ENCODE measurements around the gene SYT15.

SYT15 gene

DNA sequence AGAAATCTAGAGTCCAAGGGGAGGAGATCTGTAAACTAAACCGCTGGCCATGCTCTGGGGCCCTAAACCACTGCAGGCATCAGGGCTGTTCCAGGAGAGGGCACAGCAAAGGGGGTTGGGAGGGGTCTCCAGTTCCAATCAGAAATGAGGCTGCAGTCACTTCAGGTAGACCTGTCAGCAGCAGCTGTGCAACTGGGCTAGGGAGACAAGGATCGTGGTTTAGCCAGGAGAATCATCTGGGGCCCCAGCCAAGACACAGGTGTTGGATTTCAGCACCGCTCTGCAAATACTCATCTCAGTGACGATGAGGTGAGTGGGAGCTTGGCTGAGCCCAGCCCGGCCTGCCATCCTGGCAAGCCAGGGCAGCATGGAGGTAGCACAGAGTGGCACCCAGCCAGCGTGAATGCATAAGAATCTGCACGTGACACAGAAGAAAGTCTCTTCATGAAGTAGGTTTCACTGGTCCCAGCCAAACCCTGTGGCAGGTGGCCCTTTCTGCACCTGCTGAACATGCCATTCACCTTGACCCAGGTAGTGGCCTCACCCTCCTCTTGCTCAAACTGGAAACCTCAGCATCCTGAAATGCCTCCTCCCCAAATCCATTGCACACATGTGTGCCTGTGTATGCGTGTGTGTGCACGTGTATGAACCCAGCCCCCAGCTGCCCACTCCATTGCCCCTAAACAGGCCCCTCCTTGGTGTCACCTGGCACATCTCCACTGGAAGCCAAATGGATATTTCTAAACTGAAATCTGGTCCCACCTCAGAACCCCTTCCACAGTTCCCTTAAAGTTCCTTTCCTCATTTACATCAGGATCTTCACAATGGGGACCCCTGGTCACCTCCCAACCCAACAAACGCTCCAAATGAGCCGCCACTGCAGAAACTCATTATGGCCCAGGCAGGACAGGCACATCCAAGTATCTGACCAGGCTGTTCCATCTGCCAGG lies 32.1 kb upstream of the SYT15 start:
- Histone ChIP-seq H4K20me1 (ENCODE audit: insufficient read depth, low read length) (no peaks in the 10 kb centered on the region), H3K27ac (ENCODE audit: low read length) (no peak overlapping the region), H3K79me2 (ENCODE audit: low read length) (no peaks in the 10 kb centered on the region), H3K9me3 (ENCODE audit: insufficient read depth, low read length) (no peaks in the 10 kb centered on the region), H3K27me3 (ENCODE audit: low read depth, low read length) (no peaks in the 10 kb centered on the region), H3K36me3 (replicated peaks; ENCODE audit: low read depth, low read length) (no peaks in the 10 kb centered on the region), H3K4me2 (ENCODE audit: low read length) (no peak overlapping the region), H3K9ac (ENCODE audit: low read length) (no peak overlapping the region), H3K4me3 (ENCODE audit: low read length) (no peak overlapping the region), H2AFZ (ENCODE audit: low read depth, low read length) (no peak overlapping the region), H3K4me1 (ENCODE audit: low read length) (no peaks in the 10 kb centered on the region)
- TF ChIP-seq, protein P1, sequence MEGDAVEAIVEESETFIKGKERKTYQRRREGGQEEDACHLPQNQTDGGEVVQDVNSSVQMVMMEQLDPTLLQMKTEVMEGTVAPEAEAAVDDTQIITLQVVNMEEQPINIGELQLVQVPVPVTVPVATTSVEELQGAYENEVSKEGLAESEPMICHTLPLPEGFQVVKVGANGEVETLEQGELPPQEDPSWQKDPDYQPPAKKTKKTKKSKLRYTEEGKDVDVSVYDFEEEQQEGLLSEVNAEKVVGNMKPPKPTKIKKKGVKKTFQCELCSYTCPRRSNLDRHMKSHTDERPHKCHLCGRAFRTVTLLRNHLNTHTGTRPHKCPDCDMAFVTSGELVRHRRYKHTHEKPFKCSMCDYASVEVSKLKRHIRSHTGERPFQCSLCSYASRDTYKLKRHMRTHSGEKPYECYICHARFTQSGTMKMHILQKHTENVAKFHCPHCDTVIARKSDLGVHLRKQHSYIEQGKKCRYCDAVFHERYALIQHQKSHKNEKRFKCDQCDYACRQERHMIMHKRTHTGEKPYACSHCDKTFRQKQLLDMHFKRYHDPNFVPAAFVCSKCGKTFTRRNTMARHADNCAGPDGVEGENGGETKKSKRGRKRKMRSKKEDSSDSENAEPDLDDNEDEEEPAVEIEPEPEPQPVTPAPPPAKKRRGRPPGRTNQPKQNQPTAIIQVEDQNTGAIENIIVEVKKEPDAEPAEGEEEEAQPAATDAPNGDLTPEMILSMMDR (IDR thresholded peaks at IDR 0.05; ENCODE audit: low read depth, low read length) = no peak
- no peak for TF ChIP-seq EZH2phosphoT487 (IDR thresholded peaks at IDR 0.05; ENCODE audit: low read depth)

DNA sequence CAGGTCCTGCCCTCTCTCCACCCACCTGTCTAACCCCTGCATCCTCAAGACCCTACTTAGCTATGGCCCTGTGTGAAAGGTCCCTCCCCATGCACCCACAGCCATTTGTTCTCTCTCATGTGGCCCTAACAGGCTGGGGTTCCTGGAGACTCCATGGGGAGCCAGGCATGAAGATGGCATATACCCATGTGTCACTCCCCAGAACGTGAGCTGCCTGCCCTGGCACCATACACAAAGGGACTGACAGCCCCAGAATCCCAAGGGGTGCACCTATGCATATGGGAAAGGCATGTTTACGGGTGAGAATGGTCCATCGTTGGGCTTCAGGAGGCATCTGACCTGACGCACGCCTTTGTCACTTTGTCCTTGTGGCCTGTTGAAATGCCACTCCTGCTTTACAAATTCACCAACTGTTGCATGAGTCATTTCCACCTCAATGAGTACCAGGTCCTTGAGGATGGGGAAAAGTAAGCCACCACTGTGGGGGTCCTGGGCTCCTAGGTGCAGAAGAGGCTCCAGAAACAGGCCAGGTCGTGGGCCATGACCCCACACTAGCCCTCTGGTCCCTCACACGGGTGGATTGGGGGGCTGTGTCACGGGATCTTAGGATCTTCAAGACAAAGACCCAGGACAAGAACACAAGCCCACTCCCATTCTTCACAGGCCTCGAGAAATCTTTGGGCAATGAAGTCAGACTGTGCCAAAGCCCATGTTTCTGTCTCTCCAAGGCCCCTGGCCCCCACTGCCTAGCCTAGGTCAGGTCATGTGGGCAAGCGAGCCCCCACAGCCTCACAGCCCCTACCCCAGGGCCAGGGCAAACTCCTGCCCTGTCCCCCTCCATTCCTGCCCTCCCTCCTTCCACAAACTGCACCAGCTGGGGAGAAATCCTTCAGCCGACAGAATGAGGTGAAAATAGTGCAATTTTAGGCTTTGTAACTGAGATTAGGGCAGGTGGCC lies 31.1 kb upstream of the SYT15 start:
- TF ChIP-seq, protein P1 (IDR thresholded peaks at IDR 0.05; ENCODE audit: low read depth, low read length) = no peak
- TF ChIP-seq EZH2phosphoT487 (IDR thresholded peaks at IDR 0.05; ENCODE audit: low read depth) = no peak
- Histone ChIP-seq H3K9ac (ENCODE audit: low read length) (no peak overlapping the region), H3K79me2 (ENCODE audit: low read length) (no peaks in the 10 kb centered on the region), H3K36me3 (replicated peaks; ENCODE audit: low read depth, low read length) (no peaks in the 10 kb centered on the region), H3K4me1 (ENCODE audit: low read length) (no peaks in the 10 kb centered on the region), H3K4me2 (ENCODE audit: low read length) (no peak overlapping the region), H4K20me1 (ENCODE audit: insufficient read depth, low read length) (no peaks in the 10 kb centered on the region), H3K27ac (ENCODE audit: low read length) (no peak overlapping the region), H3K27me3 (ENCODE audit: low read depth, low read length) (no peaks in the 10 kb centered on the region), H3K9me3 (ENCODE audit: insufficient read depth, low read length) (no peaks in the 10 kb centered on the region), H2AFZ (ENCODE audit: low read depth, low read length) (no peak overlapping the region), H3K4me3 (ENCODE audit: low read length) (no peak overlapping the region)

DNA sequence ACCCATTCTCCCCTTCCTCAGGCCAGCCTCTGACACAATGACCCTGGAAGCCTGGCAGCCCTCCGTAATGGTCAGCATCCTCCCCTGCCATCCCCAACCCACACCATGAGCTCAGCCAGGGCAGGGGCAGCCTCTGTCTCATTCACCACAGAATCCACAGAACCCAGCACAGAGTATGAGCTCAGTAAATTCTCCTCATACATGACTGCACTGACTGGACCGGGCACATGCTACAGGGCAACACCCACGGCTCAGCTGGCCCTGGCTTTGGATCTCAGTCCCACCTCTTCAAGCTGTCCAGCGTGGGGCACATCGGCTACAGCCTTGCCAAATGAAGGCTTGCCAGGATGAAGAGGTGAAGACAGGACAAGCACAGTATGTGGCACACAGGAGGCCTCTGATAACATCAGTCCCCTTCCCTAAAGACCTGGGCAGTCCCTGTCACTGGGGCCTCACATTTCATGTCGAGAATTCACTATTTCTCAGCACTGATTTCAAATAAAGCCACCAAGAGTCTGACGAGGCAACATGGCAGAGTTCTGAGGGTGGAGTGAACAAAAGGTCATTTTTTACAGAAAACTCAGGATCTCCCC lies 30.3 kb upstream of the SYT15 start:
- H2AFZ ChIP-seq (ENCODE audit: low read depth, low read length) = no peak overlapping the region
- no peak for TF ChIP-seq EZH2phosphoT487 (IDR thresholded peaks at IDR 0.05; ENCODE audit: low read depth)
- TF ChIP-seq, protein P1 (IDR thresholded peaks at IDR 0.05; ENCODE audit: low read depth, low read length) = no peak
- no peak overlapping the region for H3K27ac ChIP-seq (ENCODE audit: low read length)
- H3K4me2 ChIP-seq (ENCODE audit: low read length) = no peak overlapping the region
- no peaks in the 10 kb centered on the region for H3K4me1 ChIP-seq (ENCODE audit: low read length)
- H3K9ac ChIP-seq (ENCODE audit: low read length) = no peak overlapping the region
- no peaks in the 10 kb centered on the region for H3K36me3 ChIP-seq (replicated peaks; ENCODE audit: low read depth, low read length)
- H3K79me2 ChIP-seq (ENCODE audit: low read length) = no peaks in the 10 kb centered on the region
- no peak overlapping the region for H3K4me3 ChIP-seq (ENCODE audit: low read length)
- H4K20me1 ChIP-seq (ENCODE audit: insufficient read depth, low read length) = no peaks in the 10 kb centered on the region
- no peaks in the 10 kb centered on the region for H3K27me3 ChIP-seq (ENCODE audit: low read depth, low read length)
- H3K9me3 ChIP-seq (ENCODE audit: insufficient read depth, low read length) = no peaks in the 10 kb centered on the region

Measured in OCI-LY3 (cell line).